Esophagus muscularis mucosa (tissue), 4 donors: Measurements from ENCODE around the gene SH2D1B. TPM values are rescaled to one million over a fixed set of nuclear protein-coding genes. Genes with fewer than 3 reads are reported as not detected.
A peak's percentile ranks its signal among the peaks of the same experiment; 100 is the strongest.

Experiments used
- DNase-seq: peaks from one replicate; pipeline ENCODE4 v3.0.0-alpha.2; 2017; ENCODE audit errors: extremely low spot score
- H3K27ac ChIP-seq, 4 donors: fragments of 200-600 bp; sonication (generic); replicated peaks in 1 of 4; 1 replicate in 3 of 4; 2 replicates in 1 of 4; pipeline ENCODE4 v1.5.1; 2016 to 2019; ENCODE audit warnings: mild to moderate bottlenecking in 1 of 4
- H3K27me3 ChIP-seq, 4 donors: fragments of 200-600 bp; sonication (generic); one replicate each; pipeline versions ENCODE4 v1.5.1 to v1.6.0; 2016 to 2019
- H3K36me3 ChIP-seq, 4 donors: fragments of 200-600 bp; sonication (generic); one replicate each; pipeline ENCODE4 v1.5.1; 2016 to 2019
- H3K4me1 ChIP-seq, 4 donors: fragments of 200-600 bp; sonication (generic); one replicate each; pipeline ENCODE4 v1.5.1; 2016 to 2019
- H3K4me3 ChIP-seq, 4 donors: fragments of 200-600 bp; sonication (generic); 1 replicate in 2 of 4; 2 replicates in 2 of 4; pipeline ENCODE4 v1.5.1; 2016 to 2019; ENCODE audit warnings: mild to moderate bottlenecking in 4 of 4, moderate library complexity in 1 of 4
- H3K9me3 ChIP-seq, 4 donors: fragments of 200-600 bp; sonication (generic); 1 replicate in 3 of 4; 2 replicates in 1 of 4; pipeline ENCODE4 v1.5.1; 2016 to 2019
- CTCF ChIP-seq, 3 experiments: fragments of 200-600 bp in 2 of 3; fragments of 450-650 bp in 1 of 3; sonication (generic) in 2 of 3; IDR thresholded peaks; one replicate each; pipeline ENCODE4 v1.5.1; 2017 to 2019; ENCODE audit warnings: antibody characterized with exemption in 3 of 3, mild to moderate bottlenecking in 2 of 3, moderate library complexity in 1 of 3
- EP300 ChIP-seq: sonication (generic); formaldehyde crosslinking; IDR thresholded peaks from one replicate; pipeline ENCODE4 v1.6.1; 2017; ENCODE audit warnings: antibody characterized with exemption
- POLR2A ChIP-seq: fragments of 450-650 bp; IDR thresholded peaks from one replicate; pipeline ENCODE4 v1.6.1; 2017; ENCODE audit warnings: antibody characterized with exemption, moderate library complexity, mild to moderate bottlenecking, low read depth
- POLR2AphosphoS5 ChIP-seq, 2 donors: sonication (generic); formaldehyde crosslinking; IDR thresholded peaks; one replicate each; pipeline ENCODE4 v1.6.1; 2017; ENCODE audit warnings: antibody characterized with exemption in 2 of 2
- WGBS: methylation state at CpG from one replicate; pipeline ENCODE4 v1.1.5; 2018; 5-methylcytosine and 5-hydroxymethylcytosine counted together
- intact Hi-C: fragments of 100-400 bp; cut with DNase I; formaldehyde crosslinking; loops from one replicate; pipeline ENCODE4 v1.15.1; 2023
- total RNA-seq, 4 donors: library from RNA; depleted of rRNA; stranded (reverse); fragments of >200 nt; gene quantifications; one replicate each; pipeline versions ENCODE4 v1.1.0 to v1.2.1, GENCODE V29; 2016

Gene SH2D1B
- total RNA-seq, 4 donors from 2014 or later = 1.2 TPM; not detected in 3

- peak; percentile 79 for DNase-seq
- H3K27ac ChIP-seq = no peak overlapping the region
- no peaks in the 10 kb centered on the region for H3K36me3 ChIP-seq
- H3K4me1 ChIP-seq = peaks cover 0 to 6% (median 2%) of the 10 kb centered on the region in 4 donors
- intact Hi-C loops = no loop called here
- peaks cover 0 to 12% (median 0%) of the 10 kb centered on the region in 4 donors for H3K27me3 ChIP-seq
- H3K4me3 ChIP-seq = no peak overlapping the region
- TF ChIP-seq EP300 = no peak
- no peak for TF ChIP-seq POLR2AphosphoS5 (IDR thresholded peaks at IDR 0.05)
- no peak for TF ChIP-seq POLR2A
- TF ChIP-seq CTCF (IDR thresholded peaks at IDR 0.05) = no peak
- no peaks in the 10 kb centered on the region for H3K9me3 ChIP-seq
- WGBS = 58% methylated on average over 11 of the region's 11 CpGs
These were observed 22.7 kb downstream of the SH2D1B start for GRCh38 chr1:162389021-162389818.

- WGBS = 95% methylated on average over 5 of the region's 5 CpGs
- intact Hi-C loops = no loop called here
- DNase-seq = no peak
- peaks cover 0 to 8% (median 0%) of the 10 kb centered on the region in 4 donors for H3K27me3 ChIP-seq
- no peak overlapping the region for H3K27ac ChIP-seq
- H3K4me3 ChIP-seq = no peak overlapping the region
- no peak for TF ChIP-seq POLR2A
- no peak for TF ChIP-seq POLR2AphosphoS5 (IDR thresholded peaks at IDR 0.05)
- TF ChIP-seq EP300 = no peak
- no peak for TF ChIP-seq CTCF (IDR thresholded peaks at IDR 0.05)
- H3K4me1 ChIP-seq = peaks cover 0 to 6% (median 2%) of the 10 kb centered on the region in 4 donors
- peaks cover 0 to 4% (median under 1%) of the 10 kb centered on the region in 4 donors for H3K36me3 ChIP-seq
- H3K9me3 ChIP-seq = no peaks in the 10 kb centered on the region
These were observed 23.3 kb downstream of the SH2D1B start for GRCh38 chr1:162388615-162389014.

- intact Hi-C loops = no loop called here
- no peak for TF ChIP-seq POLR2A
- TF ChIP-seq POLR2AphosphoS5 (IDR thresholded peaks at IDR 0.05) = no peak
- TF ChIP-seq EP300 = no peak
- no peak for TF ChIP-seq CTCF (IDR thresholded peaks at IDR 0.05)
- no peak overlapping the region for H3K4me3 ChIP-seq
These were observed 23.8 kb downstream of the SH2D1B start for GRCh38 chr1:162388083-162388594.

GRCh38 chr1:162387226-162388082 lies 24.5 kb downstream of the SH2D1B start:
- 82% methylated on average over 20 of the region's 20 CpGs for WGBS
- intact Hi-C loops = no loop called here
- Histone ChIP-seq H3K27ac (no peak overlapping the region), H3K4me3 (no peak overlapping the region), H3K27me3 (peaks cover 0 to 8% (median 0%) of the 10 kb centered on the region in 4 donors), H3K36me3 (peaks cover 0 to 12% (median 2%) of the 10 kb centered on the region in 4 donors), H3K9me3 (no peaks in the 10 kb centered on the region), H3K4me1 (peaks cover 0 to 6% (median 2%) of the 10 kb centered on the region in 4 donors)
- TF ChIP-seq POLR2AphosphoS5 (IDR thresholded peaks at IDR 0.05) = no peak
- no peak for TF ChIP-seq POLR2A
- no peak for TF ChIP-seq EP300
- TF ChIP-seq CTCF (IDR thresholded peaks at IDR 0.05) = no peak
- DNase-seq = no peak

More at GRCh38 chr1:162388083-162388594, 23.8 kb downstream of the SH2D1B start:
- DNase-seq = no peak
- no peaks in the 10 kb centered on the region for H3K9me3 ChIP-seq
- H3K36me3 ChIP-seq = peaks cover 0 to 9% (median 2%) of the 10 kb centered on the region in 4 donors
- peaks cover 0 to 6% (median 2%) of the 10 kb centered on the region in 4 donors for H3K4me1 ChIP-seq
- H3K27ac ChIP-seq = no peak overlapping the region
- 90% methylated on average over 7 of the region's 8 CpGs for WGBS
- H3K27me3 ChIP-seq = peaks cover 0 to 8% (median 0%) of the 10 kb centered on the region in 4 donors
